Raji (cell line): ENCODE data around the gene NCAM1.

Experiments used
- POLR2A ChIP-seq: IDR thresholded peaks from 2 replicates; pipeline ENCODE4 v1.6.1; 2011; ENCODE audit warnings: low read depth, low read length, control low read depth; ENCODE audit not compliant: insufficient read depth

The NCAM1 gene

GRCh38 chr11:113043698-113044097 is 82.5 kb downstream of the NCAM1 start:
- no peak for TF ChIP-seq POLR2A

- TF ChIP-seq POLR2A, result no peak
These were observed 83.9 kb downstream of the NCAM1 start for GRCh38 chr11:113045146-113045545.

GRCh38 chr11:113046866-113047265 is 85.6 kb downstream of the NCAM1 start:
- no peak for TF ChIP-seq POLR2A

- TF ChIP-seq POLR2A, result no peak
These were observed 87.9 kb downstream of the NCAM1 start for GRCh38 chr11:113048820-113049768.

- no peak for TF ChIP-seq POLR2A
These were observed 95.8 kb downstream of the NCAM1 start for GRCh38 chr11:113057038-113057437.

- TF ChIP-seq POLR2A, result no peak
These were observed 98.3 kb downstream of the NCAM1 start for GRCh38 chr11:113059548-113059947.

GRCh38 chr11:113065330-113065729 is 104.1 kb downstream of the NCAM1 start:
- no peak for TF ChIP-seq POLR2A

GRCh38 chr11:113072237-113072858 is 111.1 kb downstream of the NCAM1 start:
- no peak for TF ChIP-seq POLR2A

GRCh38 chr11:113073290-113073953 is 112.2 kb downstream of the NCAM1 start:
- TF ChIP-seq POLR2A, result no peak

- TF ChIP-seq POLR2A, result no peak
These were observed 114.4 kb downstream of the NCAM1 start for GRCh38 chr11:113075586-113076095.

GRCh38 chr11:113077379-113077778 is 116.2 kb downstream of the NCAM1 start:
- no peak for TF ChIP-seq POLR2A

GRCh38 chr11:113082341-113082955 is 121.2 kb downstream of the NCAM1 start:
- no peak for TF ChIP-seq POLR2A

GRCh38 chr11:113083571-113083970 is 122.4 kb downstream of the NCAM1 start:
- no peak for TF ChIP-seq POLR2A

GRCh38 chr11:113084297-113084696 is 123.1 kb downstream of the NCAM1 start:
- no peak for TF ChIP-seq POLR2A

GRCh38 chr11:113085446-113085845 is 124.2 kb downstream of the NCAM1 start:
- TF ChIP-seq POLR2A, result no peak
